ENCODE measurements around the gene ARRB1. TPM values are rescaled to one million over a fixed set of nuclear protein-coding genes. Genes with fewer than 3 reads are reported as not detected.

ARRB1 gene
- total RNA-seq, 2 experiments from 2014 or later: 26.7 to 27.8 TPM

DNA sequence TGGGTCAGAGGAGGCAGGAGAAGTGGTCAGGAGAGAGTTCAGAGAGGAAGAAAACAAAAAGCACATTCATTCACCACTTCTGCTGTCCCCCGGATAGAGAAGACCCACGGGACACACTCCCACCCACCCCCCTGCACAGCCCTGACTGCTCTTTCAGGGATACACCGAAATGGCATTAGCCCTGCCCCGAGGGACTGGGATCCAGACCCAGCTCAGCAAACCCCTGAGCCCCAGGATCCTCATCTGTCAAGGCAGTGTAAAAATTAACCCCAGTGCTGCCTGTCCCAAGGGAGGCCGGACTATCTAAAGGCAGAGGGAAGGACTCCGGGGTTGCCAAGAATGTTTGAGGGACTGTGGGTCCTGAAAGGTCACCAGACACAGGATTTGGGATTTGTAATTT, 79.7 kb downstream of the ARRB1 start:
- Histone ChIP-seq H3K9me3 (ENCODE audit: control insufficient read depth in 1 of 2, insufficient read depth in 1 of 2, low read length in 2 of 2) (no peaks in the 10 kb centered on the region), H3K27ac (ENCODE audit: low read depth in 1 of 2, low read length in 2 of 2) (peak overlapping the region in 1 of 2 donors; percentile 62), H3K27me3 (ENCODE audit: control insufficient read depth in 1 of 2, insufficient read depth in 2 of 2, low read length in 2 of 2) (no peaks in the 10 kb centered on the region), H3K4me3 (ENCODE audit: low read length) (no peak overlapping the region), H3K36me3 (ENCODE audit: insufficient read depth, low read length) (peaks cover 30% of the 10 kb centered on the region), H3K4me1 (ENCODE audit: insufficient read depth, low read length) (peaks cover 61% of the 10 kb centered on the region)
- peaks cover 42% of the 10 kb centered on the region for H3K36me3 Mint-ChIP-seq (ENCODE audit: low read depth)
- intact Hi-C loops (cut with DNase I, micrococcal nuclease): loop anchor here in 1 of 2 experiments (1.0 to 10.0 kb wide), 4 partner anchors 127 to 263 kb away; no protein-coding TSS in a partner anchor
- H3K4me1 Mint-ChIP-seq (ENCODE audit: low read depth): peaks cover 51% of the 10 kb centered on the region
- ChIA-PET CTCF (interaction anchor here (1.3 to 7.1 kb wide), 7 partner anchors 9 to 249 kb away, joined by 3 to 40 read pairs (median 7); partner anchors contain the start of gene TPBGL), POLR2A (interaction anchor here (1.0 to 2.5 kb wide), 3 partner anchors 8 to 80 kb away, joined by 3 to 17 read pairs (median 9); partner anchors contain the start of gene ARRB1)
- ATAC-seq (ENCODE audit: poor library complexity) (no peak), DNase-seq (peak in 1 of 14 experiments; percentile 25)
- H3K27me3 Mint-ChIP-seq: no peaks in the 10 kb centered on the region
- H3K4me3 Mint-ChIP-seq: no peak overlapping the region
- peak overlapping the region; percentile 94 for H3K27ac Mint-ChIP-seq
- no peaks in the 10 kb centered on the region for H3K9me3 Mint-ChIP-seq
- TF ChIP-seq, protein P1, sequence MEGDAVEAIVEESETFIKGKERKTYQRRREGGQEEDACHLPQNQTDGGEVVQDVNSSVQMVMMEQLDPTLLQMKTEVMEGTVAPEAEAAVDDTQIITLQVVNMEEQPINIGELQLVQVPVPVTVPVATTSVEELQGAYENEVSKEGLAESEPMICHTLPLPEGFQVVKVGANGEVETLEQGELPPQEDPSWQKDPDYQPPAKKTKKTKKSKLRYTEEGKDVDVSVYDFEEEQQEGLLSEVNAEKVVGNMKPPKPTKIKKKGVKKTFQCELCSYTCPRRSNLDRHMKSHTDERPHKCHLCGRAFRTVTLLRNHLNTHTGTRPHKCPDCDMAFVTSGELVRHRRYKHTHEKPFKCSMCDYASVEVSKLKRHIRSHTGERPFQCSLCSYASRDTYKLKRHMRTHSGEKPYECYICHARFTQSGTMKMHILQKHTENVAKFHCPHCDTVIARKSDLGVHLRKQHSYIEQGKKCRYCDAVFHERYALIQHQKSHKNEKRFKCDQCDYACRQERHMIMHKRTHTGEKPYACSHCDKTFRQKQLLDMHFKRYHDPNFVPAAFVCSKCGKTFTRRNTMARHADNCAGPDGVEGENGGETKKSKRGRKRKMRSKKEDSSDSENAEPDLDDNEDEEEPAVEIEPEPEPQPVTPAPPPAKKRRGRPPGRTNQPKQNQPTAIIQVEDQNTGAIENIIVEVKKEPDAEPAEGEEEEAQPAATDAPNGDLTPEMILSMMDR (IDR thresholded peaks at IDR 0.05): no peak

DNA sequence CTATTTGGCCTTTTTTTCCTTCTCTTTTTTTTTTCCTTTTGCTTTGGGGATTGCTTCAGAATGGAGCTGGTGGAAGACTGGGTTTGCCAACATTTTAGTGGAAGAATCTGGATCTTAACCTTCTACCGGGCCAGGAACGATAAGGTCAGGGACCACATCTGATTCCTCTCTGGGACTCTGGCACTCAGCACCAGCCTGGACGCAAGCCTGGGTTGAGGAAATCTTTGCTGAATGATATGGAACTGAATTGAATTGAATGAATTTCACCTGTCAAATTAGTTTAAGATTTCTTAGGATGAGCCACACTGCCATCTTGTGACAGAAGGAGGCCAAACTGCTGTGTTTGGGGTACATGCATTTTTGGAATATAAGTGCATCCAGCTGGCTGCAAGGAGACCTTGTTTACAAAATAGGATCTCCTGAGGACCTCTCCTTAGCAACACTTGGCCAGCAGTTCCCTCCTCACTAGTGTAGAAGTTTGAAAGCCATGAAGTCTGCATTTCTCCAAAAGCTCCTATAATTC, 80.5 kb downstream of the ARRB1 start:
- H3K36me3 Mint-ChIP-seq (ENCODE audit: low read depth): peaks cover 41% of the 10 kb centered on the region
- no peak overlapping the region for H3K4me3 ChIP-seq (ENCODE audit: low read length)
- no peaks in the 10 kb centered on the region for H3K9me3 Mint-ChIP-seq
- ChIA-PET CTCF (interaction anchor here (1.3 to 7.1 kb wide), 7 partner anchors 9 to 248 kb away, joined by 3 to 40 read pairs (median 7); partner anchors contain the start of gene TPBGL), POLR2A (interaction anchor here (0.7 to 2.5 kb wide), 8 partner anchors 9 to 129 kb away, joined by 3 to 17 read pairs (median 4); partner anchors contain the start of gene ARRB1)
- H3K27ac Mint-ChIP-seq: peak overlapping the region; percentile 86
- intact Hi-C loops (cut with DNase I, micrococcal nuclease): loop anchor here (1.0 to 10.0 kb wide), 4 partner anchors 127 to 264 kb away; no protein-coding TSS in a partner anchor
- H3K4me1 Mint-ChIP-seq (ENCODE audit: low read depth): peaks cover 43% of the 10 kb centered on the region
- no peak overlapping the region for H3K4me3 Mint-ChIP-seq
- no peaks in the 10 kb centered on the region for H3K27me3 ChIP-seq (ENCODE audit: control insufficient read depth in 1 of 2, insufficient read depth in 2 of 2, low read length in 2 of 2)
- H3K27ac ChIP-seq (ENCODE audit: low read depth in 1 of 2, low read length in 2 of 2): no peak overlapping the region
- ATAC-seq (ENCODE audit: poor library complexity): no peak
- TF ChIP-seq, protein P1 (IDR thresholded peaks at IDR 0.05): peak; percentile 63
- H3K4me1 ChIP-seq (ENCODE audit: insufficient read depth, low read length): peaks cover 54% of the 10 kb centered on the region
- H3K27me3 Mint-ChIP-seq: no peaks in the 10 kb centered on the region
- H3K9me3 ChIP-seq (ENCODE audit: control insufficient read depth in 1 of 2, insufficient read depth in 1 of 2, low read length in 2 of 2): no peaks in the 10 kb centered on the region
- peak in 11 of 14 experiments; percentile 15 to 60 (median 31) for DNase-seq
- peaks cover 30% of the 10 kb centered on the region for H3K36me3 ChIP-seq (ENCODE audit: insufficient read depth, low read length)

DNA sequence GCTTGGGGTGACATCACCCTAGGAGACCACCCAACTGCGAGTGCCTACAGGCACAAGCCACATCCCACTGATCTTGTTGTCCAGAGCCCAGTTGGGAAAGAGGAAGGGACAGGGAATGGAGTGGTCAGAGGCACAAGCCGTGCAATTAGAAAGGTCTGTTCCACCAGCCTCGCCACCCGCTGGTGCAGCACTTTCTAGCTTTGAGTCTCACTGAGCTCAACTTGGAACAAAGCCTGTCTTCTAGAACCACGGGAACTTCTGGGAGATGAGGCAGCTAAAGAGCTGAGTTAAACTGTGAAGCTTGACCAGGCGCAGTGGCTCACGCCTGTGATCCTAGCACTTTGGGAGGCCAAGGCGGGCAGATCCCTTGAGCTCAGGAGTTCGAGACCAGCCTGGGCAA, 81.6 kb downstream of the ARRB1 start:
- Mint-ChIP-seq H3K4me1 (ENCODE audit: low read depth) (peaks cover 35% of the 10 kb centered on the region), H3K36me3 (ENCODE audit: low read depth) (peaks cover 37% of the 10 kb centered on the region), H3K27ac (no peak overlapping the region), H3K4me3 (no peak overlapping the region), H3K27me3 (no peaks in the 10 kb centered on the region), H3K9me3 (no peaks in the 10 kb centered on the region)
- peaks cover 30% of the 10 kb centered on the region for H3K36me3 ChIP-seq (ENCODE audit: insufficient read depth, low read length)
- no peak for ATAC-seq (ENCODE audit: poor library complexity)
- intact Hi-C loops (cut with DNase I, micrococcal nuclease): loop anchor here (1.0 to 10.0 kb wide), 4 partner anchors 130 to 265 kb away; no protein-coding TSS in a partner anchor
- H3K27me3 ChIP-seq (ENCODE audit: control insufficient read depth in 1 of 2, insufficient read depth in 2 of 2, low read length in 2 of 2): no peaks in the 10 kb centered on the region
- H3K27ac ChIP-seq (ENCODE audit: low read depth in 1 of 2, low read length in 2 of 2): no peak overlapping the region
- H3K4me3 ChIP-seq (ENCODE audit: low read length): no peak overlapping the region
- DNase-seq: peak in 1 of 14 experiments; percentile 11
- H3K9me3 ChIP-seq (ENCODE audit: control insufficient read depth in 1 of 2, insufficient read depth in 1 of 2, low read length in 2 of 2): no peaks in the 10 kb centered on the region
- ChIA-PET CTCF (interaction anchor here (1.0 to 3.1 kb wide), 3 partner anchors 10 to 129 kb away, joined by 4 to 32 read pairs (median 6); no protein-coding TSS in a partner anchor), POLR2A (interaction anchor here (1.2 to 1.9 kb wide), 3 partner anchors 10 to 131 kb away, joined by 4 to 9 read pairs (median 5); no protein-coding TSS in a partner anchor)
- peaks cover 45% of the 10 kb centered on the region for H3K4me1 ChIP-seq (ENCODE audit: insufficient read depth, low read length)
- TF ChIP-seq, protein P1 (IDR thresholded peaks at IDR 0.05): no peak

All from CD4-positive, alpha-beta T cell (primary cell).